Endothelial cell of umbilical vein (primary cell): ENCODE data around the gene ELMO1. TPM values are rescaled to one million over a fixed set of nuclear protein-coding genes. Genes with fewer than 3 reads are reported as not detected.

ENCODE experiments used
- BruUV-seq: library from RNA; stranded (reverse); fragments of 400-500 nt; replicated peaks from 2 replicates; lab custom pipeline; 2021; lab: Mats Ljungman, UMichigan
- CTCF ChIA-PET: fragments of 300-600, 350-600 bp; sonication (Branson Sonifier 250); formaldehyde crosslinking; loops from one replicate; lab custom pipeline; 2021; ENCODE audit warnings: antibody characterized with exemption, inconsistent platforms; lab: Charles Lee
- POLR2A ChIA-PET: fragments of 300-600, 350-600 bp; sonication (Branson Sonifier 250); formaldehyde crosslinking; loops from one replicate; lab custom pipeline; 2021; ENCODE audit warnings: antibody characterized with exemption, inconsistent platforms; lab: Charles Lee
- DNase-seq: peaks from one replicate; pipeline ENCODE4 v3.0.0-alpha.2; 2011; ENCODE audit warnings: low read depth, low spot score
- FAIRE-seq: peaks from 2 replicates; lab custom pipeline; 2011; peaks lifted over from hg19 to GRCh38; lab: Jason Lieb, UNC
- H2AFZ ChIP-seq: 2 replicates; pipeline ENCODE4 v1.6.0; 2012; ENCODE audit warnings: low read depth, low read length, control low read depth, inconsistent platforms
- H3K27ac ChIP-seq: 2 replicates; pipeline ENCODE4 v1.5.1; 2011; ENCODE audit warnings: low read depth, mild to moderate bottlenecking, control low read depth, low read length, moderate library complexity; ENCODE audit not compliant: insufficient read depth
- H3K27me3 ChIP-seq, 2 experiments: 2 replicates each; pipeline versions ENCODE4 v1.6.0 to v1.6.1; 2011; ENCODE audit warnings: low read length in 2 of 2, mixed read lengths in 1 of 2; ENCODE audit not compliant: control insufficient read depth in 2 of 2, insufficient read depth in 2 of 2
- H3K36me3 ChIP-seq, 2 experiments: 2 replicates in 1 of 2; 3 replicates in 1 of 2; pipeline ENCODE4 v1.5.1; 2011; ENCODE audit warnings: low read length in 2 of 2, mild to moderate bottlenecking in 1 of 2, moderate library complexity in 1 of 2; ENCODE audit not compliant: control insufficient read depth in 2 of 2, insufficient read depth in 2 of 2; ENCODE audit errors: extremely low read depth in 1 of 2
- H3K4me1 ChIP-seq: 3 replicates; pipeline ENCODE4 v1.5.1; 2011; ENCODE audit warnings: mild to moderate bottlenecking, low read length; ENCODE audit not compliant: control insufficient read depth, insufficient read depth; ENCODE audit errors: extremely low read depth
- H3K4me2 ChIP-seq: 2 replicates; pipeline ENCODE4 v1.6.1; 2011; ENCODE audit warnings: low read length, control low read depth, mixed read lengths; ENCODE audit not compliant: insufficient read depth
- H3K4me3 ChIP-seq, 3 experiments: fragments of 200-600 bp in 1 of 3; sonication (generic), shearing (Covaris generic) in 1 of 3; replicated peaks in 1 of 3; 2 replicates each; pipeline ENCODE4 v1.5.1; 2011 to 2016; ENCODE audit warnings: control low read depth in 3 of 3, low read length in 3 of 3, mild to moderate bottlenecking in 2 of 3, inconsistent platforms in 1 of 3, low read depth in 1 of 3, moderate library complexity in 1 of 3; ENCODE audit not compliant: insufficient read depth in 1 of 3
- H3K79me2 ChIP-seq: 2 replicates; pipeline ENCODE4 v1.6.0; 2012; ENCODE audit warnings: low read length, inconsistent platforms; ENCODE audit not compliant: control insufficient read depth, insufficient read depth
- H3K9ac ChIP-seq: replicated peaks from 2 replicates; pipeline ENCODE3; 2011; ENCODE audit warnings: low read length, control low read depth; ENCODE audit not compliant: insufficient read depth; ENCODE audit errors: extremely low read depth
- H3K9me1 ChIP-seq: replicated peaks from 3 replicates; pipeline ENCODE4 v1.6.0; 2011; ENCODE audit warnings: mild to moderate bottlenecking, low read length; ENCODE audit not compliant: control insufficient read depth, insufficient read depth; ENCODE audit errors: extremely low read depth
- H3K9me3 ChIP-seq: replicated peaks from 2 replicates; pipeline ENCODE4 v1.5.1; 2012; ENCODE audit warnings: low read length, inconsistent platforms; ENCODE audit not compliant: control insufficient read depth, insufficient read depth
- H4K20me1 ChIP-seq: replicated peaks from 2 replicates; pipeline ENCODE3; 2011; ENCODE audit warnings: mild to moderate bottlenecking, low read length; ENCODE audit not compliant: control insufficient read depth, insufficient read depth; ENCODE audit errors: extremely low read depth
- CTCF ChIP-seq, 2 donors: IDR thresholded peaks; 1 replicate in 1 of 2; 2 replicates in 1 of 2; pipeline ENCODE4 v1.5.1; 2011; ENCODE audit warnings: low read length in 2 of 2, mild to moderate bottlenecking in 2 of 2, moderate library complexity in 2 of 2, control low read depth in 1 of 2, inconsistent platforms in 1 of 2, low read depth in 1 of 2; ENCODE audit not compliant: insufficient read depth in 1 of 2; ENCODE audit errors: extremely low read depth in 1 of 2
- EZH2 ChIP-seq: IDR thresholded peaks from 2 replicates; pipeline ENCODE4 v1.6.1; 2012; ENCODE audit warnings: borderline replicate concordance, low read depth, mild to moderate bottlenecking, moderate library complexity, low read length, inconsistent platforms; ENCODE audit not compliant: severe bottlenecking
- FOS ChIP-seq: IDR thresholded peaks from 2 replicates; pipeline ENCODE4 v1.6.1; 2011; ENCODE audit warnings: mild to moderate bottlenecking, low read length, moderate library complexity, borderline replicate concordance; ENCODE audit not compliant: insufficient read depth
- GATA2 ChIP-seq: IDR thresholded peaks from 2 replicates; pipeline ENCODE4 v1.7.0; 2011; ENCODE audit warnings: low read depth, mild to moderate bottlenecking, moderate library complexity, mixed read lengths, low read length; ENCODE audit not compliant: insufficient read length, insufficient read depth
- JUN ChIP-seq: IDR thresholded peaks from 2 replicates; pipeline ENCODE4 v1.6.1; 2011; ENCODE audit warnings: borderline replicate concordance, low read depth; ENCODE audit not compliant: insufficient read length, insufficient read depth
- MAX ChIP-seq: IDR thresholded peaks from 2 replicates; pipeline ENCODE4 v1.6.1; 2011; ENCODE audit not compliant: insufficient read depth, insufficient read length
- MYC ChIP-seq: IDR thresholded peaks from one replicate; pipeline ENCODE4 v1.6.1; 2011; ENCODE audit warnings: mild to moderate bottlenecking, low read depth, low read length
- POLR2A ChIP-seq: IDR thresholded peaks from 2 replicates; pipeline ENCODE4 v1.6.1; 2012; ENCODE audit warnings: low read depth, mild to moderate bottlenecking, control low read depth, low read length
- POLR2AphosphoS5 ChIP-seq: IDR thresholded peaks from 2 replicates; pipeline ENCODE4 v1.6.1; 2012; ENCODE audit warnings: low read depth, mild to moderate bottlenecking, control low read depth, low read length, moderate library complexity; ENCODE audit not compliant: insufficient read depth
- dilution Hi-C: fragments of 300-500 bp; cut with MboI; formaldehyde crosslinking; loops from one replicate; pipeline ENCODE4 v1.15.0; 2019; ENCODE audit warnings: low sequenced_read_pairs; ENCODE audit not compliant: extremely low pct_ligation_motif_present
- intact Hi-C: fragments of 100-400 bp; cut with micrococcal nuclease; formaldehyde crosslinking; loops from one replicate; pipeline ENCODE4 v1.10.0; 2022
- polyA plus RNA-seq, 4 experiments: library from polyadenylated mRNA; depleted of rRNA in 3 of 4; stranded (reverse) in 3 of 4; unstranded in 1 of 4; fragments of >200 nt; gene quantifications; 2 replicates each; pipeline versions ENCODE4 v1.2.1 to v1.2.3, GENCODE V29; 2011 to 2012; ENCODE audit warnings: missing spikeins in 1 of 4
- total RNA-seq: library from RNA; stranded (reverse); gene quantifications from 2 replicates; pipeline ENCODE4 v1.2.3, GENCODE V29; 2021

ELMO1 gene
- total and polyA plus RNA-seq, 2 donors (not counting 3 experiments of a cell fraction or from before 2014, with no cell fraction given): 17.0 to 30.6 TPM

- CTCF ChIA-PET: interaction anchor here (0.9 to 1.9 kb wide), 3 partner anchors 8 to 26 kb away, joined by 3 to 6 read pairs (median 5); no protein-coding TSS in a partner anchor
- Histone ChIP-seq H3K9me3 (no peaks in the 10 kb centered on the region), H3K4me2 (no peak overlapping the region), H3K4me1 (no peaks in the 10 kb centered on the region), H4K20me1 (no peaks in the 10 kb centered on the region), H2AFZ (no peak overlapping the region), H3K4me3 (no peak overlapping the region), H3K79me2 (no peaks in the 10 kb centered on the region), H3K36me3 (peaks cover 0 to 6% of the 10 kb centered on the region in 2 experiments), H3K9me1 (no peaks in the 10 kb centered on the region), H3K9ac (no peak overlapping the region), H3K27ac (no peak overlapping the region), H3K27me3 (no peaks in the 10 kb centered on the region)
- FAIRE-seq (no peak), DNase-seq (no peak)
- POLR2A ChIA-PET: no interaction called here
- TF ChIP-seq JUN (no peak), EZH2 (no peak), MAX (no peak), GATA2 (no peak), FOS (no peak), MYC (no peak), POLR2A (no peak), CTCF (IDR thresholded peaks at IDR 0.05; ENCODE audit: extremely low read depth in 1 of 2, insufficient read depth in 1 of 2, low read depth in 1 of 2, low read length in 2 of 2) (no peak), POLR2AphosphoS5 (no peak)
- no TSS peak for BruUV-seq
- dilution Hi-C loops: no loop called here
- intact Hi-C loops: no loop called here
Measured at GRCh38 chr7:37224746-37225145, 223.9 kb downstream of the ELMO1 start.
